ENCODE results near the gene TBC1D19.

DNA sequence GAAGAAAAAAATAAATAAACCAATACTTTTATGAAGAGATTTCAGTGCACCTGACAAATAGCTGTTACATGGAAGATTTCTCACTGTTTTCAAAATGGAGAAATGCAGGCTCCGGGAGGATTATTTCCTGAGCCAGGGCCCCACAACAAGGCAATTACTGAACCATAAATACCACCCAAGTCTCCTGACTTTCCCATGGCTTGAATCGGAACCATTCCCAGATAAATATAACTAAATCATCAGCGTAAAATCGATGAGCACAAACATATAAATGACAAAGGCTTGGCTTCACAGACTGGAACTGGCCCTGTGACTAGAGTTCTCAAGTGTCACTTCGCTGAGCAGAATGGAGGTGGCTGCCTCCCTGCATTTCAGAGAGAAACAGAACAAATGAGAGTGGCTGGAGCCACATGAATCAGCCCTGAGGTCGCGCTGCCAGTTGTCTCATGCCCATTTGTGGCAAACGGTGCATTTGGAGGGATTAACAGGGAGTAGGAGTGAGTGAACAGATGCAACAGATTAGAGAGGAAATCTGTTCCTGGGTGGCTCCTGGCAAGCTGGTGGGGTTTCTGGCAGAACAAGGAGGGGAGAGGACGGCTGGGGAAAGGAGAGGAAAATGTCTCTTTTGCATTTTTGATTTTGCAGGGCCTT is 219.5 kb downstream of the TBC1D19 start:
- no peak for TF ChIP-seq CTCF (IDR thresholded peaks at IDR 0.05; ENCODE audit: low read depth, low read length)
- TF ChIP-seq MYC (IDR thresholded peaks at IDR 0.05; ENCODE audit: low read depth, low read length) = no peak
- TF ChIP-seq POLR2A (IDR thresholded peaks at IDR 0.05; ENCODE audit: extremely low read depth, insufficient read length) = no peak
- TF ChIP-seq, protein P1, sequence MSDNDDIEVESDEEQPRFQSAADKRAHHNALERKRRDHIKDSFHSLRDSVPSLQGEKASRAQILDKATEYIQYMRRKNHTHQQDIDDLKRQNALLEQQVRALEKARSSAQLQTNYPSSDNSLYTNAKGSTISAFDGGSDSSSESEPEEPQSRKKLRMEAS (IDR thresholded peaks at IDR 0.05; ENCODE audit: low read depth, low read length) = no peak
